ENCODE data around the gene CCDC60.

The CCDC60 gene

GRCh38 chr12:119378903-119379302, 44.4 kb downstream of the CCDC60 start:
- Mint-ChIP-seq H3K4me1 (ENCODE audit: low read depth in 2 of 2) (no peaks in the 10 kb centered on the region), H3K4me3 (no peak overlapping the region), H3K27me3 (peaks cover 0 to 7% of the 10 kb centered on the region in 2 donors), H3K9me3 (peaks cover 2 to 6% of the 10 kb centered on the region in 2 donors), H3K36me3 (ENCODE audit: insufficient read depth) (no peaks in the 10 kb centered on the region), H3K27ac (no peak overlapping the region)
- DNase-seq (no peak), ATAC-seq (replicated peaks) (no peak)

- Mint-ChIP-seq H3K36me3 (ENCODE audit: insufficient read depth) (no peaks in the 10 kb centered on the region), H3K4me3 (no peak overlapping the region), H3K9me3 (peaks cover 2 to 6% of the 10 kb centered on the region in 2 donors), H3K27me3 (peaks cover 0 to under 1% of the 10 kb centered on the region in 2 donors), H3K27ac (no peak overlapping the region), H3K4me1 (ENCODE audit: low read depth in 2 of 2) (no peaks in the 10 kb centered on the region)
- DNase-seq (no peak), ATAC-seq (replicated peaks) (no peak)
Observed at GRCh38 chr12:119381471-119382235, 47.1 kb downstream of the CCDC60 start.

GRCh38 chr12:119383206-119383605, 48.7 kb downstream of the CCDC60 start:
- no peak overlapping the region for H3K27ac Mint-ChIP-seq
- no peaks in the 10 kb centered on the region for H3K4me1 Mint-ChIP-seq (ENCODE audit: low read depth in 2 of 2)
- DNase-seq (no peak), ATAC-seq (replicated peaks) (no peak)
- H3K27me3 Mint-ChIP-seq, result peaks cover 0 to 6% of the 10 kb centered on the region in 2 donors
- H3K36me3 Mint-ChIP-seq (ENCODE audit: insufficient read depth), result no peaks in the 10 kb centered on the region
- H3K9me3 Mint-ChIP-seq, result peaks cover 2 to 6% of the 10 kb centered on the region in 2 donors
- H3K4me3 Mint-ChIP-seq, result no peak overlapping the region

- H3K4me1 Mint-ChIP-seq (ENCODE audit: low read depth in 2 of 2), result no peaks in the 10 kb centered on the region
- ATAC-seq (replicated peaks) (no peak), DNase-seq (no peak)
- no peaks in the 10 kb centered on the region for H3K36me3 Mint-ChIP-seq (ENCODE audit: insufficient read depth)
- H3K9me3 Mint-ChIP-seq, result peaks cover 2 to 6% of the 10 kb centered on the region in 2 donors
- H3K27ac Mint-ChIP-seq, result no peak overlapping the region
- H3K4me3 Mint-ChIP-seq, result no peak overlapping the region
- H3K27me3 Mint-ChIP-seq, result peaks cover 5 to 6% of the 10 kb centered on the region in 2 donors
Observed at GRCh38 chr12:119384340-119384739, 49.8 kb downstream of the CCDC60 start.

- ATAC-seq (replicated peaks), result no peak
- H3K4me1 Mint-ChIP-seq (ENCODE audit: low read depth in 2 of 2), result no peaks in the 10 kb centered on the region
Observed at GRCh38 chr12:119385659-119386058, 51.1 kb downstream of the CCDC60 start.

GRCh38 chr12:119389687-119390086, 55.2 kb downstream of the CCDC60 start:
- Mint-ChIP-seq H3K27me3 (peaks cover 6 to 15% of the 10 kb centered on the region in 2 donors), H3K4me1 (ENCODE audit: low read depth in 2 of 2) (no peaks in the 10 kb centered on the region), H3K36me3 (ENCODE audit: insufficient read depth) (no peaks in the 10 kb centered on the region), H3K4me3 (no peak overlapping the region), H3K9me3 (no peaks in the 10 kb centered on the region), H3K27ac (no peak overlapping the region)
- no peak for ATAC-seq (replicated peaks)
- no peak for DNase-seq

More at GRCh38 chr12:119385659-119386058, 51.1 kb downstream of the CCDC60 start:
- Mint-ChIP-seq H3K9me3 (peaks cover 2 to 6% of the 10 kb centered on the region in 2 donors), H3K36me3 (ENCODE audit: insufficient read depth) (no peaks in the 10 kb centered on the region), H3K27me3 (peaks cover 6 to 10% of the 10 kb centered on the region in 2 donors), H3K27ac (no peak overlapping the region), H3K4me3 (no peak overlapping the region)
- no peak for DNase-seq

- ATAC-seq (replicated peaks) (no peak), DNase-seq (no peak)
- Mint-ChIP-seq H3K27me3 (peaks cover 6 to 31% of the 10 kb centered on the region in 2 donors), H3K36me3 (ENCODE audit: insufficient read depth) (no peaks in the 10 kb centered on the region), H3K4me3 (no peak overlapping the region), H3K9me3 (no peaks in the 10 kb centered on the region), H3K4me1 (ENCODE audit: low read depth in 2 of 2) (no peaks in the 10 kb centered on the region), H3K27ac (no peak overlapping the region)
Observed at GRCh38 chr12:119391673-119392072, 57.1 kb downstream of the CCDC60 start.

- no peaks in the 10 kb centered on the region for H3K36me3 Mint-ChIP-seq (ENCODE audit: insufficient read depth)
- no peak for ATAC-seq (replicated peaks)
- H3K9me3 Mint-ChIP-seq, result no peaks in the 10 kb centered on the region
- no peaks in the 10 kb centered on the region for H3K4me1 Mint-ChIP-seq (ENCODE audit: low read depth in 2 of 2)
- peaks cover 0 to 31% of the 10 kb centered on the region in 2 donors for H3K27me3 Mint-ChIP-seq
- no peak for DNase-seq
- H3K4me3 Mint-ChIP-seq, result no peak overlapping the region
- no peak overlapping the region for H3K27ac Mint-ChIP-seq
Observed at GRCh38 chr12:119393677-119394076, 59.1 kb downstream of the CCDC60 start.

GRCh38 chr12:119397540-119397939, 63.0 kb downstream of the CCDC60 start:
- DNase-seq, result no peak
- Mint-ChIP-seq H3K4me1 (ENCODE audit: low read depth in 2 of 2) (no peaks in the 10 kb centered on the region), H3K27ac (no peak overlapping the region), H3K4me3 (no peak overlapping the region), H3K36me3 (ENCODE audit: insufficient read depth) (no peaks in the 10 kb centered on the region), H3K27me3 (peaks cover 2 to 21% of the 10 kb centered on the region in 2 donors), H3K9me3 (no peaks in the 10 kb centered on the region)
- ATAC-seq (replicated peaks), result no peak

- H3K27ac Mint-ChIP-seq, result no peak overlapping the region
- peaks cover 6 to 27% of the 10 kb centered on the region in 2 donors for H3K27me3 Mint-ChIP-seq
- no peaks in the 10 kb centered on the region for H3K4me1 Mint-ChIP-seq (ENCODE audit: low read depth in 2 of 2)
- H3K9me3 Mint-ChIP-seq, result no peaks in the 10 kb centered on the region
- H3K36me3 Mint-ChIP-seq (ENCODE audit: insufficient read depth), result no peaks in the 10 kb centered on the region
- H3K4me3 Mint-ChIP-seq, result no peak overlapping the region
- ATAC-seq (replicated peaks) (no peak), DNase-seq (no peak)
Observed at GRCh38 chr12:119398190-119398589, 63.7 kb downstream of the CCDC60 start.

- no peaks in the 10 kb centered on the region for H3K4me1 Mint-ChIP-seq (ENCODE audit: low read depth in 2 of 2)
- H3K4me3 Mint-ChIP-seq, result no peak overlapping the region
- H3K27me3 Mint-ChIP-seq, result peaks cover 6 to 29% of the 10 kb centered on the region in 2 donors
- no peaks in the 10 kb centered on the region for H3K9me3 Mint-ChIP-seq
- ATAC-seq (replicated peaks) (no peak), DNase-seq (no peak)
- H3K36me3 Mint-ChIP-seq (ENCODE audit: insufficient read depth), result no peaks in the 10 kb centered on the region
- H3K27ac Mint-ChIP-seq, result no peak overlapping the region
Observed at GRCh38 chr12:119399301-119399700, 64.8 kb downstream of the CCDC60 start.

- Mint-ChIP-seq H3K27ac (no peak overlapping the region), H3K36me3 (ENCODE audit: insufficient read depth) (no peaks in the 10 kb centered on the region), H3K27me3 (peaks cover 6 to 60% of the 10 kb centered on the region in 2 donors), H3K9me3 (no peaks in the 10 kb centered on the region), H3K4me3 (no peak overlapping the region), H3K4me1 (ENCODE audit: low read depth in 2 of 2) (no peaks in the 10 kb centered on the region)
- ATAC-seq (replicated peaks) (no peak), DNase-seq (no peak)
Observed at GRCh38 chr12:119406308-119406707, 71.8 kb downstream of the CCDC60 start.

GRCh38 chr12:119406811-119407210, 72.3 kb downstream of the CCDC60 start:
- Mint-ChIP-seq H3K9me3 (no peaks in the 10 kb centered on the region), H3K36me3 (ENCODE audit: insufficient read depth) (no peaks in the 10 kb centered on the region), H3K27me3 (peaks cover 6 to 65% of the 10 kb centered on the region in 2 donors), H3K4me3 (no peak overlapping the region), H3K27ac (no peak overlapping the region), H3K4me1 (ENCODE audit: low read depth in 2 of 2) (no peaks in the 10 kb centered on the region)
- ATAC-seq (replicated peaks), result no peak
- no peak for DNase-seq

- ATAC-seq (replicated peaks) (no peak), DNase-seq (no peak)
- Mint-ChIP-seq H3K9me3 (no peaks in the 10 kb centered on the region), H3K36me3 (ENCODE audit: insufficient read depth) (no peaks in the 10 kb centered on the region), H3K4me3 (no peak overlapping the region), H3K4me1 (ENCODE audit: low read depth in 2 of 2) (peaks cover 0 to 4% of the 10 kb centered on the region in 2 donors), H3K27ac (no peak overlapping the region), H3K27me3 (peaks cover 11 to 66% of the 10 kb centered on the region in 2 donors)
Observed at GRCh38 chr12:119409043-119409442, 74.5 kb downstream of the CCDC60 start.
